Measurements from ENCODE around the gene ACSF3.
"Not testable (repeated sequence)": the region's sequence is repeated elsewhere in the genome, so short reads cannot be mapped to it uniquely, and the experiment has no call there.

Gene ACSF3

GRCh38 chr16:89055894-89056555 lies 37.6 kb upstream of the ACSF3 start:
- no peak for FAIRE-seq

DNA sequence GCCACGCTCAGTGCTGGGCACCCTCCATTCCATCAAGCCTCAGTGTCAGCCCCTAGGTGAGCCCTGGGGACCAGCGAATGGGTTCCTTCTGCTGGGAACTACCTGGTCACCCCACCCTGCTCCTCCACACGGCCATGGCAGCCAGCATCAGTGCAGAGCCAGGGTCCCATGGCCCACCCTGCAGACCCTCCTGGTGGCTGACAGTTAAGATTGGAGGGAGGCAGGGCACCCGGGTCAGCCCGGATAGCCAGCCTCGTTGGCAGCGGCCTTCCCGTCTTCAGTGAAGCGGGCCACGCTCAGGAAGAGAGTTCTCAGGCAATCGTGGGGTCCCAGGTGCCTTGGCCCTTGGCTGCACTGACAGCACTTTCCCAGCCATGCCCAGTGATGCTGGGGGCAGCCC lies 37.1 kb upstream of the ACSF3 start:
- no peak for FAIRE-seq

GRCh38 chr16:89057738-89058137 lies 35.9 kb upstream of the ACSF3 start:
- FAIRE-seq: no peak

- no peak for FAIRE-seq
These were observed 34.8 kb upstream of the ACSF3 start for GRCh38 chr16:89058812-89059211.

GRCh38 chr16:89060207-89060794 lies 33.4 kb upstream of the ACSF3 start:
- FAIRE-seq: no peak

DNA sequence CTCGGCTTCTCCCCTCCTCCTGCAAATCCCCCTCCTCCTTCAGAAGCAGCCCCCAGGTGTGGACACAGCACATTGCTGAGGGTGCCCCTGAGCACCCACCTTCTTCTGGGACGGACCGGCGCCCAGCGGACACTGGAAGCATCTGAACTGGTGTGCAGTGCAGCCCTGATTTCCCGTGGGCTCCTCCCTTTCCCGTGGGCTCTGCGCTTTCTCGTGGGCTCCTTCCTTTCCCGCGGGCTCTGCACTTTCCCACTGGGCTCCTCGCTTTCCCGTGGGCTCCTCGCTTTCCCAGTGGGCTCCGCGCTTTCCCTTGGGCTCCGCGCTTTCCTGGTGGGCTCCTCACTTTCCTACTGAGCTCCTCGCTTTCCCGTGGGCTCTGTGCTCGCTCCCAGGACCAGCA lies 32.6 kb upstream of the ACSF3 start:
- FAIRE-seq: no peak

GRCh38 chr16:89061590-89062380 lies 31.9 kb upstream of the ACSF3 start:
- FAIRE-seq: no peak

GRCh38 chr16:89062389-89063345 lies 31.0 kb upstream of the ACSF3 start:
- no peak for FAIRE-seq

DNA sequence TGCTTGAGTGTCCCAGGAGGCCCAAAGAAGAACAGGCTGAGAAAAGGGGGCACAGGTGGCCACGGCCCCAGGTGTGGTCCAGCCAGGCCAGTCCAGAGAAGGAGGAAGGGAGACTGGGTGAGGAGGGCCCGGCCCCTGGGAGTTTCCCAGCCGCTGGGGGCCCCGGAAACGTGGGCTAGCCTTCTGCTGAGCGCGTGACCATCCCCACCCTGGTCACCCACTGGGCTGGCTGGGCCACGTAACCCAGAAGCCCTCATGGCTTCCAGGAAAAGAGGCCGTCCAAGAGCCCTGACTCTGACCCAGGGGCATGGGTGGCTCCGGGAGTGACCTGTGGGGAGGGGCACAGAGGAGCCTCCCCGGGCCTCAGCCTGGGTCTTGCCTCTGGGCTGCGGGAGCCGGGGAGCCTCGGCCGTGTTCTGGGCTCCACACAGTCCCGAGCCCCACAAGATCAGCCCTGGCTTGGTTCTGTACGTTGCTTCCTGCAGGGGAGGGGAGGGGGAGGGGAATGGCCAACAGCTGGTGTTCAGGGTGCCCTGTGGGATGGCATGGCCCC lies 29.8 kb upstream of the ACSF3 start:
- FAIRE-seq: no peak

DNA sequence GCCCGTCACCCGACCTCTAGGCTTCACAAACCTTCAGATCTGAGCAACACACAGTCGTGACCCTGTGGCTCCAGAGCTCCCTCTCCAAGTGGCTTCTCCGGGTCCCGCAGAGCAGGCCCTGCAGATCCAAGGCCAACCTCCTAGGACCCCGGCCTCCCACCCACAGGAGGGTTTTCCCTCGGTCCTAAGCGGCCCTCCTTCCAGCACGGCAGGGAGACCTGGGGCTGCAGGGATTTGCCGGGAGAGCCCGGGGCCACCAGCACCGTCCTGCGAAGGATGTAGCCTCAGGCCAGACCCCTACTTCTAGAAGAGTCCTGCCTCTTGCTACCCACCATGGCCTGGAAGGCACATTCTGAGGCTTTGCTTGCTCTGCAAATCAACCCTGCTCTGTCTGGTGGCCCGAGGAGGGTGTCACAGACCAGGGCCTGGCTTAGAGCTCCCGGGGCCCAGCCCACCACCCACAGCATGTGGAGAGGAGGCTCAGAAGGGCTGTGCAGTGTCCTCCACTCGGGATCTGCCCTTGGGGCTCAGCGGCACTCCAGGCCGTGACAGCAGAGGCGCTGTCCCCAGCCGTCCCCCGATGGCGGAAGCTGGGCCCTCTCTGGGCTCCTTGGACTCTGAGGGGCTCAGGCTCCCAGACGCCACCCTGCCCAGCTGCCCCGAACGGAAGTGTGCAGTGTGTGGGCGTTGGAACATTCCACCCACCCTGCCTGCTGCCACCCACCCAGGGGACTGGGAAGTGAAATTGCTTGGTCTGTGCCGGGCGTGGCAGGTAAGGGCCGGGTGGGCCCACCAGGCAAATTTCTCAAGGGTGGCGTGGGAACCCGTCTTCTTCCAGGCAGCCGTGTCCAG lies 28.8 kb upstream of the ACSF3 start:
- no peak for FAIRE-seq

DNA sequence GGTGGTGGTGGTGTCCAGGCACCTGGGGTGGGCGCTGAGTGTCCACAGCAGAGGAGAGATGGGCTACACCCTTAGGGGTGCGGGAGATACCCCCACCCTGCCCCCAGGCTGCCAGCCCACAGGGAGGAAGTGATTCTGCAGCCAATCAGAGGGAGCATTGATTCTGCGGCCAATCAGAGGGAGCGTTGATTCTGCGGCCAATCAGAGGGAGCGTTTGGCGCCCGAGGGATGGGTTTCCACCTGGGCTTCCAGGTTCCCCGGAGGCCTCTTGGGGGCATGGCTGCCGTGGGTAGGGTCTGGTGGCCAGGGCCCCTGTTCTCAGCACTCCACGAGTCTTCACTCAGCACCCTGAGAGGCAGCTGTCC lies 28.2 kb upstream of the ACSF3 start:
- FAIRE-seq: no peak

DNA sequence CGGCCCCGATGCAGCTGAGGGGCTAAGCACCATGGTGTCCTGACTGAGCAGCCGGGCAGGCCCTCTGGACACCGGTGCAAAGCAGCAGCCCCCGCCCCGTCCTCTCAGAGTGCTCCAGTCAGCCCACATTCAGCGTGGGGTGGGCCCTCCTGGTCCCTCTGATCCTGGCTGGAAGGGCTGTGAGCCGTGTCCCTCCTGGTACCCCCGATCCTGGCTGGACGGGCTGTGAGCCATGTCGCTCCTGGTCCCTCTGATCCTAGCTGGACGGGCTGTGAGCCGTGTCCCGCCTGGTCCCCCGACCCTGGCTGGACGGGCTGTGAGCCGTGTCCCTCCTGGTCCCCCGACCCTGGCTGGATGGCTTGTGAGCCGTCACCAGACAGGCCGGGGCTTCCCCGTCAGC lies 26.9 kb upstream of the ACSF3 start:
- FAIRE-seq: no peak

DNA sequence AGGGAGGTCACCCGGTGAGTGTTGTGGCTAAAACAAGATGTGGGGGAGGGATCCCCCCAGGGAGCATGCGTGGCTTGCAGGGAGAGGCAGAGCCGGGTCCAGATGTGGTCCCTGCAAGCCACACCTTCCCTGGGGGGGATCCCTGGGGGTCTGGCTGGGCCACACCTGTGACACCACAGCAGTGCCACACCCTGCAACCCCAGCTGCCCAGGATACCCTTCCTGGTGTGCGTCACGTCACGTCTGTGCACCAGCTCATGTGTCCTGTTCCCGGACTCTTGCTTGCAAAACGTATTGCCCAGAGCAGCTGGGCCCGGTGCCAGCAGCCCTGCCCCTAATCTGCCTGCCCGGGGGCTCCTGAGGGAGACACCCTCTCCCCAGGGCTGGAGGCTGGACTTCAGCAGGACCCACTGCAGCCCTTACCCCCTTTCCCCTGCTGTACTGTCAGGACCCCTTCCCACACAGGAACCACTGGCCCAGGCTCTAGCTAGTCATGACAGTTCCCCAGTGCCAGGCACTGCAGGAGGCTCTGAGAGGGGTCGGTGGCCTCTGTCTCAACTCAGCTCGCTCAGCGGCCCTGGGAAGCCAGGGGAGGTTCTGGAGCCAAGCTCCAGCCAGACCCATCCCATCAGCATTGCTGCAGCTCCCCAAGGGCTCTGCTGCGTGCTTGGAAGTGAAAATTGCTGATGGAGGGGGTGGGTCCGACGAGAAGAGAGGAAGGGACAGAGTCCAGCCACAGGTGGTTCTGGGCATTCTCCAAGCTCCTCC lies 25.8 kb upstream of the ACSF3 start:
- FAIRE-seq: no peak

GRCh38 chr16:89068814-89069616 lies 24.6 kb upstream of the ACSF3 start:
- FAIRE-seq: not testable (repeated sequence)

- FAIRE-seq: no peak
These were observed 23.7 kb upstream of the ACSF3 start for GRCh38 chr16:89069920-89070319.

- no peak for FAIRE-seq
These were observed 23.1 kb upstream of the ACSF3 start for GRCh38 chr16:89070590-89070989.

GRCh38 chr16:89071686-89072547 lies 21.7 kb upstream of the ACSF3 start:
- FAIRE-seq: no peak

GRCh38 chr16:89072548-89073130 lies 21.0 kb upstream of the ACSF3 start:
- no peak for FAIRE-seq

All from A204.1 (cell line).